Measurements from ENCODE around the gene SPTB.

SPTB gene

GRCh38 chr14:64870160-64870559, 9.5 kb downstream of the SPTB start:
- H3K9me3 ChIP-seq, result peaks cover 3% of the 10 kb centered on the region
- TF ChIP-seq, protein P1, sequence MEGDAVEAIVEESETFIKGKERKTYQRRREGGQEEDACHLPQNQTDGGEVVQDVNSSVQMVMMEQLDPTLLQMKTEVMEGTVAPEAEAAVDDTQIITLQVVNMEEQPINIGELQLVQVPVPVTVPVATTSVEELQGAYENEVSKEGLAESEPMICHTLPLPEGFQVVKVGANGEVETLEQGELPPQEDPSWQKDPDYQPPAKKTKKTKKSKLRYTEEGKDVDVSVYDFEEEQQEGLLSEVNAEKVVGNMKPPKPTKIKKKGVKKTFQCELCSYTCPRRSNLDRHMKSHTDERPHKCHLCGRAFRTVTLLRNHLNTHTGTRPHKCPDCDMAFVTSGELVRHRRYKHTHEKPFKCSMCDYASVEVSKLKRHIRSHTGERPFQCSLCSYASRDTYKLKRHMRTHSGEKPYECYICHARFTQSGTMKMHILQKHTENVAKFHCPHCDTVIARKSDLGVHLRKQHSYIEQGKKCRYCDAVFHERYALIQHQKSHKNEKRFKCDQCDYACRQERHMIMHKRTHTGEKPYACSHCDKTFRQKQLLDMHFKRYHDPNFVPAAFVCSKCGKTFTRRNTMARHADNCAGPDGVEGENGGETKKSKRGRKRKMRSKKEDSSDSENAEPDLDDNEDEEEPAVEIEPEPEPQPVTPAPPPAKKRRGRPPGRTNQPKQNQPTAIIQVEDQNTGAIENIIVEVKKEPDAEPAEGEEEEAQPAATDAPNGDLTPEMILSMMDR (IDR thresholded peaks at IDR 0.05; ENCODE audit: low read depth, low read length), result no peak
- H3K4me3 ChIP-seq (ENCODE audit: low read depth, low read length), result no peak overlapping the region
- no peaks in the 10 kb centered on the region for H3K36me3 ChIP-seq
- H3K27me3 ChIP-seq, result peaks cover 34% of the 10 kb centered on the region
- DNase-seq, result no peak
- no peaks in the 10 kb centered on the region; the same call in 1 of the 2 replicates for H3K4me1 ChIP-seq

- Histone ChIP-seq H3K36me3 (no peaks in the 10 kb centered on the region), H3K27me3 (peaks cover 34% of the 10 kb centered on the region), H3K9me3 (peaks cover 3% of the 10 kb centered on the region), H3K4me1 (no peaks in the 10 kb centered on the region; the same call in 1 of the 2 replicates), H3K4me3 (ENCODE audit: low read depth, low read length) (no peak overlapping the region)
- TF ChIP-seq, protein P1 (IDR thresholded peaks at IDR 0.05; ENCODE audit: low read depth, low read length), result no peak
- DNase-seq, result no peak
Measured at GRCh38 chr14:64868841-64869240, 10.9 kb downstream of the SPTB start.

DNA sequence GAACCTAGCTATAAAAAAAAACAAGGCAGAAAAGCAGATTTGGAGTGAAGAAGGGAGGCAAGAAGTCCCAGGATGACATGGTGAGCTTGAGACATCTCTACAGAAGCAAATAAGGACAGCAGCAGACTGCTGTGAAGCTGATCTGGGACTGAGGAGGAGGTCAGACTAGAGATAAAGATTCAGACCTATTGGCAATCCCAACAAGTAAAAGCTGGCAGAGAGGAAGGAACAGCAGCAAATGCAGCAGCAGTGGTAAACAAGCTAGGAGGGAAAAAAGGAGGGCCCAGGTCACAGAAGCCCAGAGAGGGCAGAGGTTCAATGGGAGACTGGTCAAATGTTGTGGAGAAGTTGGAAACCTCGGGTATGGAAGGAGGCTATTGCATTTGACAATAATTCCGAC, 11.3 kb downstream of the SPTB start:
- Histone ChIP-seq H3K9me3 (peaks cover 3% of the 10 kb centered on the region), H3K4me1 (no peaks in the 10 kb centered on the region; the same call in 1 of the 2 replicates), H3K36me3 (no peaks in the 10 kb centered on the region), H3K27me3 (peaks cover 34% of the 10 kb centered on the region), H3K4me3 (ENCODE audit: low read depth, low read length) (no peak overlapping the region)
- TF ChIP-seq, protein P1 (IDR thresholded peaks at IDR 0.05; ENCODE audit: low read depth, low read length), result no peak
- no peak for DNase-seq

GRCh38 chr14:64867182-64867581, 12.5 kb downstream of the SPTB start:
- no peak for DNase-seq
- no peak overlapping the region for H3K4me3 ChIP-seq (ENCODE audit: low read depth, low read length)
- TF ChIP-seq, protein P1 (IDR thresholded peaks at IDR 0.05; ENCODE audit: low read depth, low read length), result no peak
- H3K27me3 ChIP-seq, result peaks cover 34% of the 10 kb centered on the region
- H3K4me1 ChIP-seq, result no peaks in the 10 kb centered on the region
- H3K36me3 ChIP-seq, result no peaks in the 10 kb centered on the region
- H3K9me3 ChIP-seq, result no peaks in the 10 kb centered on the region; the same call in 1 of the 2 replicates

DNA sequence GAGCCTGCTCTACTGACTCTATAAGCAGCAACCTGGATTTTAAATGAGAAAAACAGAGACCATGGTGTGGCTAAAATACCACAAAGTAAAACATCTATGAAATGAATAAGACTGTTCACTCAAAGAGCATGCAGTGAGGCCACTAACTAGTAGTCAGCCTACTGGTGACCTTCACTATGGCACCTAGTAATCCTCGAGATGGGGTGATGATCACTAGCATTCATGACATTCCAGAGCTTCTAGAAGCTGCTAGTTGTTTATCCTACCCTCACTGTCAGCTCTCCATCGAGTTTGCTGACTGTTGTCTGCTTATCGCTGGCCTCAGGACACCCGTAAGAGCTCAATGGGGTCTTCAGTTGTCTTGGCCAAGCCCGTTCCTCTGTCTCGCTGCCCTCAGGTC, 13.7 kb downstream of the SPTB start:
- H3K4me3 ChIP-seq (ENCODE audit: low read depth, low read length), result no peak overlapping the region
- no peaks in the 10 kb centered on the region for H3K36me3 ChIP-seq
- H3K9me3 ChIP-seq, result no peaks in the 10 kb centered on the region
- peaks cover 34% of the 10 kb centered on the region for H3K27me3 ChIP-seq
- TF ChIP-seq, protein P1 (IDR thresholded peaks at IDR 0.05; ENCODE audit: low read depth, low read length), result no peak
- DNase-seq, result no peak
- no peaks in the 10 kb centered on the region for H3K4me1 ChIP-seq

GRCh38 chr14:64865109-64865508, 14.6 kb downstream of the SPTB start:
- no peaks in the 10 kb centered on the region for H3K36me3 ChIP-seq
- DNase-seq, result no peak
- H3K27me3 ChIP-seq, result peaks cover 27% of the 10 kb centered on the region
- no peaks in the 10 kb centered on the region for H3K9me3 ChIP-seq
- TF ChIP-seq, protein P1 (IDR thresholded peaks at IDR 0.05; ENCODE audit: low read depth, low read length), result no peak
- H3K4me1 ChIP-seq, result no peaks in the 10 kb centered on the region
- H3K4me3 ChIP-seq (ENCODE audit: low read depth, low read length), result no peak overlapping the region

Data from BE2C (cell line).